DMS 273 (cell line): ENCODE results near the gene WHAMM.
"Not testable (repeated sequence)": the region's sequence is repeated elsewhere in the genome, so short reads cannot be mapped to it uniquely, and the experiment has no call there.

Experiments used
- DNase-seq: peaks from one replicate; lab custom pipeline; 2025; ENCODE audit not compliant: unreplicated experiment; lab: John Stamatoyannopoulos, UW

WHAMM gene

DNA sequence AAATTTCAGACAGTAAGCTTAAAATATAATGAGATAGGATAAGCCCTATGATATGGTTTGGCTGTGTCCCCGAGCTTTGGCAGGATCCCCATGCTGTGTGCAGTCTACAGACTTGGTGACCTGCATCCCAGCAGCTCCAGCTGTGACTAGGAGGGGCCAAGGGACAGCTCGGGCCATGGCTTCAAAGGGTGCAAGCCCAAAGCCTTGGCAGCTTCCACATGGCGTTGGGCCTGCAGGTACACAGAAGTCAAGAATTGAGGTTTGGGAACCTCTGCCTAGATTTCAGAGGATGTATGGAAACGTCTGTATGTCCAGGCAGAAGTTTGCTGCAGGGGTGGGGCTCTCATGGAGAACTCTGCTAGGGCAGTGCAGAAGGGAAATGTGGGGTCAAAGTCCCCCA, 56.2 kb downstream of the WHAMM start:
- DNase-seq = not testable (repeated sequence)

DNA sequence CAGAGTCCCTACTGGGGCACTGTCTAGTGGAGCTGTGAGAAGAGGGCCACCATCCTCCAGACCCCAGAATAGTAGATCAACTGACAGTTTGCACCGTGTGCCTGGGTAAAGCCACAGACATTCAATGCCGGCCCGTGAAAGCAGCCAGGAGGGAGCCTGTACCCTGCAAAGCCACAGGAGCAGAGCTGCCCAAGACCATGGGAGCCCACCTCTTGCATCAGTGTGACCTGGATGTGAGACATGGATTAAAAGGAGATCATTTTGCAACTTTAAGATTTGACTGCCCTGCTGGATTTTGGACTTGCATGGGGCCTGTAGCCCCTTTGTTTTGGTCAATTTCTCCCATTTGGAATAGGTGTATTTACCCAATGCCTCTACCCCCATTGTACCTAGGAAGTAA, 56.6 kb downstream of the WHAMM start:
- not testable (repeated sequence) for DNase-seq

DNA sequence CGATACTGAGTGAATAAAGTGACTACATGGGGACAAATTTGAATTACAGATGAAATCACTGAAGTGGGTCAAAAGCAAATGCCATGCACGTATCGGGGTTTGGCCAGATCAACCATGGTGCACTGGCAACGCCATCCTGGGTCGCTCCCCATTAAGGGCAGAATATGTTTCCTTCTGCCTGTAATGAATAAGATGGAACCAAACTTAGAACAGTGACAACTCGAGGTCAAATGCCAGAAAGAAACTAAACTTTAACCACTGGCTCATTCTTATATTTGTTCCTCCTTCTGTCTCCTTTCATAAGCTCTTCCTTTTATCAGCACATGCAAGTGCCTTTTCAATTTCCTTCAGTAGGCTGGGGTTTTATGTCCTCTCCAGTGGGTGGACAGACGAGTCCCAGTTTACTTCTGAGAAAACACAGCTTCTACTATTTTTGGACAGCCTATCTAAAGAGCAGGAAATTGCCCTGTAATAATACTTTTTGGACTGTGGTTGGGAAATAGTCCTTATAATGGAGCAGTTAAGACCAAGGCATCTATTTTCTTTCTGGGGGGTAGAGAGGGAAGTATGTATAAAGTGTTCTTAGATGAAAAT, 61.4 kb downstream of the WHAMM start:
- DNase-seq = no peak

DNA sequence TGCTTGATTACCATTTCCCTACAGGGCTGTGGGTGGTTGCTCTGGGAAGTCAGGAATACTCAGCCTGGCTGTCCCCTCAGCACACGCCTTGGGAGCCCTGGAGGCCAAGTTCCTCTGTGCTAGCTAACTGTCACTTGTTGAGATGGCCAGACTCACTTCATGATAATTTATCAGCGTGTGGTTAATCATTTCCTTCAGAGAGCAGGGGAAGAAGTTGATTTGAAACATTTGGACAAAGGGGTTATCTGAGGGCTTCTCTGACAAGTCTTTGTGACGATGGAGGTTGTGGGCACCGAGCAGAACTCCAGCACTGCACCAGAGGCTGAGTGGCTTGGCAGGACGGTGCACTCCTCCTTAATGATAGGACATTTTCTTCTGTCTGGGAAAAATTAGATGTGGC, 61.9 kb downstream of the WHAMM start:
- no peak for DNase-seq

DNA sequence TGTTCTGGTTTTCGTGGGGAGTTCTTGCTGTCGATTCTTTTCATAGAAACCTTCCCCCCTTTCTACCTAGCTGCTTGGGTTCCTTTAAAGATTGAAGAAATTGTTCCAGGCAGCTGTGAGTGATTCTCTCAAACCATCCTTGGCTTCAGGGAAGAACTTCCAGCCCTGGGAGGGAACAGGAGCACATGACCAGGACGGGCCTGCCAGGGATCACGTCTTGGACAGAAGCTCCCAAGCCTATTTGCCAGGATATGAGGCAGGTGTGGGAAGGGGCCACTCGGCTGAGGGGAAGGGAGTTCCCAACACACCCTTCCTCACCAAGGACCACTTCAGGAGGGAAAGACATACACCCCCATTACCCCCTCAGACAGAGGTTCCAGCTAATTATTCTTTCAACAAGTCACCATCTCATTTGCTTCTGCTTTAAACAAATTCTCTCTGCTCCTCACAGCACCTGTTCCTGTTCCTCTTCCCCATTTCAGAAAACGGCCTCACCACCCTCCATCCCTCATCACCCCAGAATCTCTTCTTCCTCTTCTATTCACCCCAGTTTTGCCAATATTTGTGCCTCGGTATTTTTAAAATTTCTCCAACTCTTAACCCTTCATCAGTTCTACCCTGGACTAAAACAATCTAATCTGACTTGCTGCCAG, 62.5 kb downstream of the WHAMM start:
- DNase-seq = no peak

DNA sequence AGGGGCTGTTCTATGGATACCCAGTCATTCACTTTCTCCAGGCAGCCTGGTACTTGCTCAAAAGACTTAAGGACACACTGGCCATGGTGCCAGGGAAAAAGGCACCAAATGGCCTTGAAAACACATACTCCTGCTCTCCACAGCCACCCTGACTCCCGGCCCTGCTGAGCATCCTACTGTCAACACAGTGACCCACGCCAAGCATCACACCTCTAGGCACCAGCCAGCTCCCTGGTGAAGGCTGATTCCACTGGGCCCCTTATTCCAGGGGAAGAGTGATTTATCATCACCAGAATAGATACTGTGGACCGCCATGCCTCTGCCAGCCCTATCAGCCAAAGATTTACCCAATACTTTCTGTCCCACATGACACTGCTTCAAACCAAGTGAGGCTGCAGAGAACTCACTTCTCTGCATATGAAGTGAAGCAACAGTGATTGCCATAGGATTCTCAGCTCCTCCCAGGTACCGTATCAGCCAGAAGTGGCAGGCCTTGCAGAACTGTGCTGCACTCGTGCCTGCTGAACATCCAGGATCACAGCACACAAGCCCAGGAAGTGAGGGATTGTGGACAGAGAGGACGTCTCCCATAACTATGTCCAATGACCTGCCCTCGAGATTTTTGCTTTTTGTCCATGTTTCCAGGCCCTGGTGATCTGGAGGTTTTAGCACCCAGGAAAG, 63.7 kb downstream of the WHAMM start:
- no peak for DNase-seq

DNA sequence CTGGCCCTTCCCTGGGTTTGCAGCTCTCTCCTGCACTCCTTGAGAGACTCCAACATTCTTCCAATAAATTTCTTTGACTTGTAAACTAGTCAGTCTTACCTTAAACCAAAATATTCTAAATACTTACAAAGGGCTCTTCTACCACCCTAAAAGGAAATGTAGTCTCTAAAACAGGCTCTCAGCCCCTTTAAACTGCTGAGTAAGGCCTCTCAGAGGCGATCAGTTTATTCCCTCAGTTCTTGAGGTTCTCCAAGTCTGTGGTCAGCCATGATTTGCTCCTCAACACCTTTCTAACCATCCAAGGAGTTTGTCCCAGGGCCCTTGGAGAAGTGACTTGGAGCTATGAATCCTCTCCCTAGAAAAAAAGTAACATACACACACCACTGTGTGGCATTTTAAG, 64.8 kb downstream of the WHAMM start:
- no peak for DNase-seq

DNA sequence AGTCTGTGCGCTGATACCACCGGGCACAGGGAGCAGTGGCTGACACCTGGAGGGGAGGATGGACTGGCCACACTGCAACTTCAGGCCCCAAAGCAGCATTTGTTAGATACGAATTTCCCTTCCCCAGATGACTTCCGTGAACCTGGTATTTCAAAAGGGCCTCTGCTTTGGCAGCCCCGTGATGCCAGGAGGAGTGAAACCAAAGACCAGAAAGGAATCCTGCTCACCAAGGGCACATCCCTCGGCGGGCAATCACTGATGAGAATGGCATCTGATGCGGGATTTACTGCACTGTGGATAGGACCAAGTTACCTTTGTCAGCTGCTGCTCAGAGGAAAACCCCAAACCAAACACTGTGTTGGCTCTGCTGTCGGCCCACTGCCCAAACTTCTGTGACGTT, 65.5 kb downstream of the WHAMM start:
- no peak for DNase-seq

DNA sequence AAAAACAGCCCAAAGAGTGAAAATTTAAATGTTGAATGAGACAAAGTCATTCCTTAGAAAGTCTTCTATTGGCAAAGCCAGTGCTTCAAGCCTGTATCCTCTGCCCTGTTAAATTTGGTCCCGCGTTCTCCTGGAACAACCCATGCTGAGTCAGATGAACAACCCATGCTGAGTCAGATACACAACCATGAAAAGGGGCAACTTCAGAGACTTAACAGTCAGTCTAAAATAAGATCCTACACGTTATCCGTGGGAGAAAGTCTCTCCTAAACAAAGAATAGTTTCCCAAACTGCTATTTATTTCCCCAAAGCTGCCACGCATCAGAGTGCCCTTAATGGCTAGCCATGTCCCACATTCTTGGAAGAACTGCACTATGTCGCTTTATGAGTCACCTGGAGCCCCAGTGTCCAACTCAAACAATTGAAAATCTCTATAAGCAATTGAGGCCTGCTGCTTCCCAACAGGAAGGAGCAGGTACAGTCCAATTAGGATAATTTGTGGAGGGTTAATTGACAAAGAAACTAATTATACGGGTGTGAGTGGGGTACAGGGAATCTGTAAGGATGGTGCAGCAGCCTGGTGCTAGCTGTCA, 66.1 kb downstream of the WHAMM start:
- DNase-seq = no peak

DNA sequence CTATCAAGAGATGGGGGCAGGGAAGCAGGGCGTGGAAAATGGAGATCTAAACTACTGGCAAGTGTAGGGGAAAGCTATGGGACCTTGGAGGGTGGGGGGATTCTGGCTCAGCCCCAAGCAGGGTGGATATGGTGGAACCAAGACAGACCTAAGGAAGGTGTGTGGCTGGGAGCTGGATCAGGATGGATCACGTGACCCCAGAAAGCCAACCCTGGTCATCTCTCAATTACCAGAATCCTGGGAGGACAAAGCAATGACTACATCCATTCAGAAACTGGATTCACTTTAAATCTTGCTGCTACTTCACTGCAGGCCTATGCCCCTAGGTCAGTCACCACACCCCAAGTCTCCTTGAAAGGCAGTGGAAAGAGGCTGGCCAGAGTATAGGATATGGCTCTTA, 68.4 kb downstream of the WHAMM start:
- no peak for DNase-seq

DNA sequence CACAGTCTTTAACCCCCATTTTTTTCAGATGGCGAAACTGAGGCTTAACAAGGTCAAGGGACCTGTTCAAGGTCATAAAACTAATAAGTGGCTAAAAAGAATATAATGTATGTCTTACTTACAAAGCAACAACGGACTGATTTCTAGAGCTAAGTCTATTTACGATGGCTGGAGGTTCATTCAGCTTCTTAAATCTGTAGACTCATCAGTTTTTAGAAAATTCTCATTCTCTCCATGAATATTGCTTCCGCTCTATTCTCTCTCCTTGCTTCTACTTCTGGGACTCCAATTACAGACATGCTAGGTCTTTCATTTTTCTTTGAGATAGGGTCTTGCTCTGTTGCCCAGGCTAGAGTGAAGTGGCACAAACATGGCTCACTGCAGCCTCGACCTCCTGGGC, 68.9 kb downstream of the WHAMM start:
- DNase-seq = no peak

DNA sequence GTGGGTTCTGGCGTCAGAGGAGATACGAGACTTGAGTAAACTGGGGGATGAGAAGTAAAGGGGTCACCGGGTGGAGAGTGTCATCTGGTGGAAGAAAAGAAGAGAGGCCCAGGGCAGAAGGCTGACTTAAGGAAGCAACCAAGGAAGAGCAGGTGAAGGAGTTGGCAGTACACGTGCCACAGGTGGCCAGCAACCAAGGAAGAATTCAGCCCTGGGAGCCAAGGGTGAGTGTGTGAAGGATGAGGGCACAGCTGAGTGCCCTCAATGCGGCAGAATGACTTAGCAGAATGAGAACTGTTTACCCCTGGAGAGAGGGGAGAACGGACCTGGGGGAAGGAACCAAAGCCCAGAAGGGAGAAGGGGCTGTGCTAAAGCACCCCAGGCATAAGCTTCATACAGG, 71.3 kb downstream of the WHAMM start:
- DNase-seq = no peak

DNA sequence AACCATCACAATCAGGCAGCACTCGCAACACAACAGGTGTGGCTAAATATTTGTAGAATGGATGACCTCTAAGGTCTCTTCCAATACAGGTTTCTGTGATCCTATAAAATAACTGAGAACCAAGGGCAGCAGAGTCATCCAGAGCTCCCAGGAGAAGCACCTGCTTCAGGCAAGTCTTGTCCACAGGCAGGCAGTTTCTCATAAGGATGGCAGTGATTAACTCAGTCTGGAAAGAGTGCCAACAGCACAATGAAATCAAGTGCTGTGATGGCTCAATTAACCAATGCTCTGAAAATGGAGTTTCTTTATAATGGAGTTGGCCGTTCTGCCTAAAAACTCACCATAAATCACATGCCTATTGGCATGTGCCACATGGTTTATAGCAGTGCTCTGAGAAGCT, 72.3 kb downstream of the WHAMM start:
- no peak for DNase-seq

DNA sequence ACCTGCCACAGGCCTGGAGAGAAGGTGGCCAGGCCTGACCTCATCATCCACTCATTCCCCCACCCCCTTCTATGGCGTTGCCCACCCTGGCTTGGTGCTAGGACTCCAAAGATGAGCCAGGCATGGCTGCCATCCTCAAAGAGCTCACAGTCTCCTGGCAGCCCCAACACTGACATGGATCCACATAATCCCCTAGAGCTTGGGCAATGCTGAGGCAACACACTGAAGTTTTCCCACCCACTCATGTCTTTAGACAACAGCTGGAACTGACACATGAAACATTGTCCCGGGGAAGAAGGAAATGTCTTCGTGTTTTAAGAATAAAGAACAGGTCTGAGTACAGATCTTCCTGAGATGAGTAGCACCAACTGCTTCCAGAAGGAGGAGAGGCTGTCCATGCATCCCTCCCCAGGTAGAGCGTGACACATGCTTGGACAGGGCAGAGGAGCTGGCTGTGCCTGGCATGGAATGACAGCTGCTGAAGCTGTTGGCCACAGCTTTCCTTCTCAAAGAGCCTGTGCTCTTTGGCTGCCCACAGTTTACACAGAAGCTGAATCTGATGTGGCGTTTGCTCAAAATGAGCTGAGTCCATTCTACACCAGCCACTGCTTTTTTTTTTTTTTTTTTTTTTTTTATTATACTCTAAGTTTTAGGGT, 73.0 kb downstream of the WHAMM start:
- DNase-seq = no peak
